Thoracic aorta (tissue), 2 donors: ENCODE data around the gene TNFRSF19. TPM values are rescaled to one million over a fixed set of nuclear protein-coding genes. Genes with fewer than 3 reads are reported as not detected.

Source experiments
- ATAC-seq: fragments of 150-250 bp; one replicate; pipeline ENCODE4 v1.8.0; 2017; ENCODE audit warnings: low read depth; ENCODE audit not compliant: insufficient number of reproducible peaks, low FRiP score
- DNase-seq: peaks from one replicate; pipeline ENCODE4 v3.0.0-alpha.2; 2020; ENCODE audit warnings: low spot score
- H3K27ac ChIP-seq, 2 donors: fragments of 200-600 bp; sonication (generic); 1 replicate in 1 of 2; 2 replicates in 1 of 2; pipeline ENCODE4 v1.5.1; 2016; ENCODE audit warnings: mild to moderate bottlenecking in 2 of 2, moderate library complexity in 2 of 2
- H3K27me3 ChIP-seq: fragments of 200-600 bp; sonication (generic); replicated peaks from 2 replicates; pipeline ENCODE4 v1.6.0; 2016; ENCODE audit warnings: mild to moderate bottlenecking; ENCODE audit not compliant: insufficient read depth
- H3K36me3 ChIP-seq: fragments of 200-600 bp; sonication (generic); one replicate; pipeline ENCODE4 v1.5.1; 2016
- H3K4me1 ChIP-seq, 2 donors: fragments of 200-600 bp; sonication (generic); 1 replicate in 1 of 2; 2 replicates in 1 of 2; pipeline versions ENCODE4 v1.5.1 to v1.6.0; 2016; ENCODE audit warnings: low read depth in 2 of 2, mild to moderate bottlenecking in 1 of 2; ENCODE audit not compliant: control insufficient read depth in 1 of 2
- H3K4me3 ChIP-seq: fragments of 200-600 bp; sonication (generic); 2 replicates; pipeline ENCODE4 v1.5.1; 2016; ENCODE audit warnings: mild to moderate bottlenecking
- H3K9me3 ChIP-seq: fragments of 200-600 bp; sonication (generic); 2 replicates; pipeline ENCODE4 v1.5.1; 2016
- CTCF ChIP-seq: fragments of 200-600 bp; sonication (generic); IDR thresholded peaks from one replicate; pipeline ENCODE4 v1.5.1; 2019; ENCODE audit warnings: antibody characterized with exemption
- total RNA-seq, 2 donors: library from RNA; depleted of rRNA; stranded (reverse); fragments of >200 nt; gene quantifications; one replicate each; pipeline versions ENCODE4 v1.1.0 to v1.2.3, GENCODE V29; 2016

TNFRSF19 gene
- total RNA-seq, 2 donors from 2014 or later, result 1.4 to 7.6 TPM

- ATAC-seq, result peak; percentile 84
- Histone ChIP-seq H3K4me3 (peak overlapping the region; percentile 50), H3K27ac (no peak overlapping the region), H3K9me3 (no peaks in the 10 kb centered on the region), H3K4me1 (no peaks in the 10 kb centered on the region), H3K27me3 (no peaks in the 10 kb centered on the region), H3K36me3 (no peaks in the 10 kb centered on the region)
- TF ChIP-seq CTCF, result no peak
- no peak for DNase-seq
These were observed 11.3 kb upstream of the TNFRSF19 start for GRCh38 chr13:23558675-23559536.

- Histone ChIP-seq H3K9me3 (no peaks in the 10 kb centered on the region), H3K4me3 (no peak overlapping the region), H3K36me3 (no peaks in the 10 kb centered on the region), H3K27me3 (no peaks in the 10 kb centered on the region), H3K4me1 (no peaks in the 10 kb centered on the region), H3K27ac (no peak overlapping the region)
- DNase-seq, result no peak
- TF ChIP-seq CTCF, result no peak
- ATAC-seq, result no peak
These were observed 9.6 kb upstream of the TNFRSF19 start for GRCh38 chr13:23560571-23561089.

GRCh38 chr13:23561261-23561660 lies 9.0 kb upstream of the TNFRSF19 start:
- H3K27me3 ChIP-seq, result no peaks in the 10 kb centered on the region
- no peaks in the 10 kb centered on the region for H3K4me1 ChIP-seq
- H3K36me3 ChIP-seq, result no peaks in the 10 kb centered on the region
- no peaks in the 10 kb centered on the region for H3K9me3 ChIP-seq
- no peak for ATAC-seq
- DNase-seq, result no peak
- no peak for TF ChIP-seq CTCF
- H3K27ac ChIP-seq, result no peak overlapping the region
- H3K4me3 ChIP-seq, result no peak overlapping the region

- Histone ChIP-seq H3K4me1 (no peaks in the 10 kb centered on the region), H3K27ac (no peak overlapping the region), H3K27me3 (no peaks in the 10 kb centered on the region), H3K36me3 (no peaks in the 10 kb centered on the region), H3K9me3 (no peaks in the 10 kb centered on the region), H3K4me3 (no peak overlapping the region)
- no peak for TF ChIP-seq CTCF
- DNase-seq (no peak), ATAC-seq (no peak)
These were observed 6.9 kb upstream of the TNFRSF19 start for GRCh38 chr13:23563085-23563845.

GRCh38 chr13:23567906-23568460 lies 2.2 kb upstream of the TNFRSF19 start:
- H3K9me3 ChIP-seq, result no peaks in the 10 kb centered on the region
- no peak overlapping the region for H3K4me3 ChIP-seq
- H3K36me3 ChIP-seq, result no peaks in the 10 kb centered on the region
- H3K27ac ChIP-seq, result no peak overlapping the region
- peaks cover 6% of the 10 kb centered on the region for H3K27me3 ChIP-seq
- ATAC-seq (no peak), DNase-seq (no peak)
- no peak for TF ChIP-seq CTCF
- H3K4me1 ChIP-seq, result no peaks in the 10 kb centered on the region
